GM19463 (cell line): Measurements from ENCODE around the gene LNPEP.
"Not testable (repeated sequence)": the region's sequence is repeated elsewhere in the genome, so short reads cannot be mapped to it uniquely, and the experiment has no call there.

ENCODE experiments used
- ATAC-seq: cut with Tn5 transposase; IDR thresholded peaks from one replicate; pipeline ENCODE4 v1.9.1; 2021; ENCODE audit warnings: mild to moderate bottlenecking, moderate library complexity; ENCODE audit not compliant: unreplicated experiment

The LNPEP gene

DNA sequence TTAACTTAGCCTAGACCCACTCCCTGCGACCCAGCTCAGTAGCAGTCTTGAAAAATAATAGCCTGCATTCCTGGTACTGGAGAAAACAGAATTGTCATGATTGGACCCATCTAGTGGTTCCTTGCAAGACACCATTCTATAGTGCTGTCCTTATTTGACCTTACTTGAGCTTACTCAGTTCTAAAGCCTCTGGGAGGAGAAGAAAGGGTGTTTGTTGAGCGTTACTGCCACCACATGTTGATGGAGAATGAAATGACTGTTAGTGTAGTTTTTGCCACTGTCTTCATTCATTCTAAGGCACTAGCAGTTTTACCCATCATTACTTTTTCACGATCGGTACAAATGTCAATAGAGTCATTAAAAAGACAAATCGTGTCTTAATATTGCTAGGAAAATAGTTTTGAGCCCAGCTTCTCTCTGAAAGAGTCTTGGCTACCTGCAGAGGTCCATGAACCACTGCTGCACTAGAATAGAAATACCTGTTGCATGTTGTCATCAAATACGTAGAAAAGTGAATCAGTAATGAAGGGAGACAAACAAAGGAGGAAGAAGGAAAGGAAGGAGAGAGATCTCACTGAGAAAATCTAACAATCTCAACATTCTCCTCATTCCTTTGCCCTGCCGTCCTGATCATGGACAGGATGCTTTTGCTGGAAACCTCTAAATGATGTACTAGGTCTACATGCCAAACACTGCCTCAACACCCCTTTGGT lies 110.5 kb downstream of the LNPEP start:
- no peak for ATAC-seq

- no peak for ATAC-seq
Observed at GRCh38 chr5:97047076-97047475, 111.2 kb downstream of the LNPEP start.

- ATAC-seq: no peak
Observed at GRCh38 chr5:97049175-97049574, 113.3 kb downstream of the LNPEP start.

GRCh38 chr5:97056263-97056662 lies 120.4 kb downstream of the LNPEP start:
- ATAC-seq: no peak

GRCh38 chr5:97062046-97062445 lies 126.2 kb downstream of the LNPEP start:
- no peak for ATAC-seq

DNA sequence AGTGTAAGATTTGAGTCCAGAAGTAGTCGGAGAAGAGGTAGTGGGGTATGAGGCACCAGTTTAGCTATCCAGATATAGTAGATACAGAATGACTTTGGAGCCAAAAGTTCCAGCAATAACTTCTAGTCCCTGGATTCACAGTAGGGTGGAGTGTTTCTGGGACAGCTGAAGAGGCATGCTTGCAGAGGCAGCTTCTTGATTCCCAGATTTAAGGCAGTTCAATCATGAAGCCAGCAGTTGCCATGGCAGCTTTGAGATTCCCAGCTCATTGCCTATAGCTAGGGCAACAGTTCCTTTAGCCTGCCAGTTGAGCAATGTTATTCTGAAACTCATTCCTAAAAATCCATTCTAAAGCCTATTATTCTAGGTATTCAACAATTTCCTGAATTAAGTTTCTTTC lies 127.4 kb downstream of the LNPEP start:
- ATAC-seq: no peak

- ATAC-seq: no peak
Observed at GRCh38 chr5:97065475-97065874, 129.6 kb downstream of the LNPEP start.

DNA sequence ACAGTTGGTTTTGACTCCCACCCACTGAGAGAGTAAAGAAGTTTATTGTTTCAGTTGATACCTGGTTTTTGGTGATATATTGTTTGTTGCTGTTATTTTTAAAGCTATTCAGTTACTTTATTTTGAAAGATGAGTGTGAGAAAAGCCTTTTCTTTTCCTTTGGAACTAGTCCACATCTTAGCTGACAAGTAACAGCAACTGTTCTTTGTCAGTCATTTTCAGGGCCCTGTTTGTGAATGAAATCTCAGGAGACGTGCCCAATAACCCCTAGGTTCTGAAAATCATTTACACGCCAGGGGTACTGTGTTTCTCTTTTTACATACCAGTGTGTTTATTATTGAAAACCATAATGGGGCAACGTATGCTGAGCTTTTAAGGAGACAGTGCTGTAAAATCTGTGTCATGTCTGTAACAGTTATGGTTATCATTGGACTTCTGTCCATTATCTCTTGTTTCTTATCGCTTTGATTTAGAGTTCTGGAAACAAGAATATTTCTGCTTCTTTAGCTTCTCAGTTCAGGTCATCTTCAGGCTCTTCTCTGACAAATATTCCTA lies 131.5 kb downstream of the LNPEP start:
- no peak for ATAC-seq

GRCh38 chr5:97070234-97070633 lies 134.4 kb downstream of the LNPEP start:
- ATAC-seq: no peak

- ATAC-seq: no peak
Observed at GRCh38 chr5:97071101-97071500, 135.2 kb downstream of the LNPEP start.

- ATAC-seq: no peak
Observed at GRCh38 chr5:97071993-97072392, 136.1 kb downstream of the LNPEP start.

- ATAC-seq: no peak
Observed at GRCh38 chr5:97072696-97073095, 136.8 kb downstream of the LNPEP start.

- ATAC-seq: no peak
Observed at GRCh38 chr5:97073420-97073819, 137.5 kb downstream of the LNPEP start.

GRCh38 chr5:97074859-97075489 lies 139.1 kb downstream of the LNPEP start:
- ATAC-seq: no peak

- no peak for ATAC-seq
Observed at GRCh38 chr5:97075649-97076048, 139.8 kb downstream of the LNPEP start.

GRCh38 chr5:97076098-97076497 lies 140.2 kb downstream of the LNPEP start:
- ATAC-seq: no peak

DNA sequence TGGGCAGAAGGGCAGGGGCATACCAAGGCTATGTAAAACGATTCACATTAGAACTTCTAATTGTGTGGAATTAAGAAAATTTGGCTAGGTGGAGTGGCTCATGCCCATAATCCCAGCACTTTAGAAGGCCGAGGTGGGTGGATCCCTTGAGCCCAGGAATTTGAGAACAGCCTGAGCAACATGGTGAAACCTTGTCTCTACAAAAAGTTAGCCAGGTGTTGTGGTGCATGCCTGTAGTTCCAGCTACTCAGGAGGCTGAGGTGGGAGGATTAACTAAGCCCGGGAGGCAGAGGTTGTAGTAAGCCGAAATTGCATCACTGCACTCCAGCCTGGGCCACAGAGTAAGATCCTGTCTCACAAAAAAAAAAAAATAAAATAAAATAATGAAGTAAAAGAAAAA lies 141.4 kb downstream of the LNPEP start:
- ATAC-seq: no peak

- ATAC-seq: peak; percentile 56
Observed at GRCh38 chr5:97078958-97079743, 143.3 kb downstream of the LNPEP start.

DNA sequence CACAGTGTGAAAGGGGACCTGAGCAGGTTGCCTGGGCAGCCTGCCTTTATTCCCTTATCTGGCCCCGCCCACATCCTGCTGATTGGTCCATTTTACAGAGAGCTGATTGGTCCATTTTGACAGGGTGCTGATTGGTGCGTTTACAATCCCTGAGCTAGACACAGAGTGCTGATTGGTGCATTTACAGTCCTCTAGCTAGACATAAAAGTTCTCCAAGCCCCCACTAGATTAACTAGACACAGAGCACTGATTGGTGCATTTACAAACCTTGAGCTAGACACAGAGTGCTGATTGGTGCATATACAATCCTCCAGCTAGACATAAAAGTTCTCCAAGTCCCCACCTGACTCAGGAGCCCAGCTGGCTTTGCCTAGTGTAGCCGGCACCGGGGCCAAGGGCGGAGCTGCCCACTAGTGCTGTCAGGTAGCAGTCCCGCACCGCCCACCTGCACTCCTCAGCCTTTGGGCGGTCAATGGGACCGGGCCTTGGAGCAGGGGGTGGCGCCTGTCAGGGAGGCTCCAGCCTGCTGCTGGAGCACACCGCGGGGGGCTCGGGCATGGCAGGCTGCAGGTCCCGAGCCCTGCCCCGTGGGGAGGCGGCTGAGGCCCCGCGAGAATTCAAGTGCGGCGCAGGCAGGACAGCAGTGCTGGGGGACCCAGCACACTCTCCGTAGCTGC lies 149.0 kb downstream of the LNPEP start:
- ATAC-seq: not testable (repeated sequence)

GRCh38 chr5:97085459-97086181 lies 149.7 kb downstream of the LNPEP start:
- no peak for ATAC-seq
